Fibroblast of lung (primary cell): ENCODE data around the gene BFSP2. TPM values are rescaled to one million over a fixed set of nuclear protein-coding genes. Genes with fewer than 3 reads are reported as not detected.

ENCODE experiments used
- DNase-seq, 2 donors: peaks; one replicate each; pipeline versions ENCODE4 v3.0.0 to v3.0.0-alpha.2; 2010; ENCODE audit warnings: low read depth in 2 of 2
- H2AFZ ChIP-seq: 2 replicates; pipeline ENCODE4 v1.5.1; 2012; ENCODE audit warnings: low read length, control low read depth, inconsistent platforms
- H3K27ac ChIP-seq: 2 replicates; pipeline ENCODE4 v1.5.1; 2011; ENCODE audit warnings: low read length, control low read depth; ENCODE audit not compliant: insufficient read depth
- H3K27me3 ChIP-seq: 2 replicates; pipeline ENCODE4 v1.5.1; 2011; ENCODE audit warnings: mild to moderate bottlenecking, low read length; ENCODE audit not compliant: control insufficient read depth, insufficient read depth
- H3K36me3 ChIP-seq: 2 replicates; pipeline ENCODE4 v1.5.1; 2011; ENCODE audit warnings: low read length; ENCODE audit not compliant: control insufficient read depth, insufficient read depth
- H3K4me1 ChIP-seq: 2 replicates; pipeline ENCODE4 v1.5.1; 2011; ENCODE audit warnings: low read length; ENCODE audit not compliant: control insufficient read depth, insufficient read depth; ENCODE audit errors: extremely low read depth
- H3K4me2 ChIP-seq: 2 replicates; pipeline ENCODE4 v1.5.1; 2011; ENCODE audit warnings: low read length, control low read depth; ENCODE audit not compliant: insufficient read depth; ENCODE audit errors: extremely low read depth
- H3K4me3 ChIP-seq, 4 experiments: fragments of 200-600 bp in 1 of 4; sonication (generic) in 1 of 4; replicated peaks in 1 of 4; 2 replicates each; pipeline ENCODE4 v1.5.1; 2011 to 2016; ENCODE audit warnings: low read length in 4 of 4, low read depth in 3 of 4, mild to moderate bottlenecking in 3 of 4, control low read depth in 2 of 4, inconsistent platforms in 1 of 4, mixed read lengths in 1 of 4; ENCODE audit not compliant: insufficient read depth in 1 of 4; ENCODE audit errors: control extremely low read depth in 1 of 4
- H3K79me2 ChIP-seq: 2 replicates; pipeline ENCODE4 v1.5.1; 2012; ENCODE audit warnings: mild to moderate bottlenecking, low read length, inconsistent platforms; ENCODE audit not compliant: control insufficient read depth, insufficient read depth
- H3K9ac ChIP-seq: 2 replicates; pipeline ENCODE4 v1.5.1; 2011; ENCODE audit warnings: mild to moderate bottlenecking, low read length, control low read depth; ENCODE audit not compliant: insufficient read depth
- H3K9me3 ChIP-seq: 2 replicates; pipeline ENCODE4 v1.5.1; 2012; ENCODE audit warnings: low read depth, low read length; ENCODE audit not compliant: control insufficient read depth, insufficient read depth
- H4K20me1 ChIP-seq: 2 replicates; pipeline ENCODE4 v1.5.1; 2011; ENCODE audit warnings: low read length; ENCODE audit not compliant: control insufficient read depth, insufficient read depth; ENCODE audit errors: extremely low read depth
- EZH2 ChIP-seq: IDR thresholded peaks from 2 replicates; pipeline ENCODE4 v1.5.1; 2012; ENCODE audit warnings: low read length, control low read depth, mild to moderate bottlenecking; ENCODE audit errors: missing control alignments
- polyA plus RNA-seq, 2 donors: library from polyadenylated mRNA; depleted of rRNA in 1 of 2; stranded (reverse) in 1 of 2; unstranded in 1 of 2; fragments of >200 nt; gene quantifications; 2 replicates each; pipeline ENCODE4 v1.2.1, GENCODE V29; 2011 to 2012; ENCODE audit warnings: missing spikeins in 1 of 2
- total RNA-seq: library from RNA; depleted of rRNA; stranded (reverse); fragments of >200 nt; gene quantifications from 2 replicates; pipeline ENCODE4 v1.2.1, GENCODE V29; 2014
- TF ChIP-seq, protein P1 (sequence below), 2 donors: IDR thresholded peaks in 1 of 2; conservative IDR thresholded peaks in 1 of 2; 1 replicate in 1 of 2; 2 replicates in 1 of 2; pipeline ENCODE4 v1.5.1; 2011 to 2012; ENCODE audit warnings: low read length in 2 of 2, control low read depth in 1 of 2, inconsistent platforms in 1 of 2, low read depth in 1 of 2, mild to moderate bottlenecking in 1 of 2

The BFSP2 gene
- total and polyA plus RNA-seq, 2 donors (not counting 1 experiment from before 2014, with no cell fraction given) = not detected

DNA sequence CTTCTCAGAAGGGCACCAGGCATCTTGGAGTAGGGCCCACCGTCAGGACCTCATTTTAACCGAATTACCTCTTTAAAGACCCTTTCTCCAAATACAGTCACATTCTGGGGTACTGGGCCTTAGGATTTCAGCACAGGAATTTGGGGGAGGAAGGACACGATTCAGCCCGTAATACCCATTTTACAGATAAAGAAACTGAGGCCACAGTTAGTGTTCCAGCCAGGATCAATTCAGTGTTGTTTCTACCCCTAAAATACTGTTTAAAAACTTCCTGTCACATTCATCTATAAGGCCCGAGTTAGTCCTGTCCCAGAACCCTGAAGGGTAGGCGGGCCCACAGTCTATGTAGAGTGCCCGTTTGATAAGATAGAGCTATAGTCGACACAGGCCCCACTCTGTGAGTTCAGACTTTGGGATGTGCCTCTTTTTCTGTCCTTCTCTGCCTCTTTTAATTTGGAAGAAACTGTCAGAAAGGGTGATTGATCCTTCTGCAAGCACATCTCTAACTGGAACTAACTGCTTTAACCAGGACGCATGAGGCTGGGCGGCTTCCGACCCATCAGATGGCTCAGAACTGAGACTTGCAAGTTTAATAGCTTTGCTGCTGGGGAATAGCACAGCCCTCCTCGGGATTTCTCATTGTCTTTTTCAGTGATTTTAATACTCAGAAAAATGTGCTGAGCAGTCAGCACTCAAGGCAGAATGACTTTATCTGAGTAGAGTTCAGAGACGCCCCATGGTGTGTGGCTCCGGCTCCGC, 19.5 kb downstream of the BFSP2 start:
- Histone ChIP-seq H3K4me2 (no peak overlapping the region), H2AFZ (no peak overlapping the region), H3K27me3 (no peaks in the 10 kb centered on the region), H3K36me3 (no peaks in the 10 kb centered on the region), H3K4me3 (no peak overlapping the region), H4K20me1 (no peaks in the 10 kb centered on the region), H3K9ac (no peak overlapping the region), H3K4me1 (no peaks in the 10 kb centered on the region), H3K9me3 (no peaks in the 10 kb centered on the region), H3K79me2 (no peaks in the 10 kb centered on the region), H3K27ac (no peak overlapping the region)
- TF ChIP-seq, protein P1, sequence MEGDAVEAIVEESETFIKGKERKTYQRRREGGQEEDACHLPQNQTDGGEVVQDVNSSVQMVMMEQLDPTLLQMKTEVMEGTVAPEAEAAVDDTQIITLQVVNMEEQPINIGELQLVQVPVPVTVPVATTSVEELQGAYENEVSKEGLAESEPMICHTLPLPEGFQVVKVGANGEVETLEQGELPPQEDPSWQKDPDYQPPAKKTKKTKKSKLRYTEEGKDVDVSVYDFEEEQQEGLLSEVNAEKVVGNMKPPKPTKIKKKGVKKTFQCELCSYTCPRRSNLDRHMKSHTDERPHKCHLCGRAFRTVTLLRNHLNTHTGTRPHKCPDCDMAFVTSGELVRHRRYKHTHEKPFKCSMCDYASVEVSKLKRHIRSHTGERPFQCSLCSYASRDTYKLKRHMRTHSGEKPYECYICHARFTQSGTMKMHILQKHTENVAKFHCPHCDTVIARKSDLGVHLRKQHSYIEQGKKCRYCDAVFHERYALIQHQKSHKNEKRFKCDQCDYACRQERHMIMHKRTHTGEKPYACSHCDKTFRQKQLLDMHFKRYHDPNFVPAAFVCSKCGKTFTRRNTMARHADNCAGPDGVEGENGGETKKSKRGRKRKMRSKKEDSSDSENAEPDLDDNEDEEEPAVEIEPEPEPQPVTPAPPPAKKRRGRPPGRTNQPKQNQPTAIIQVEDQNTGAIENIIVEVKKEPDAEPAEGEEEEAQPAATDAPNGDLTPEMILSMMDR (conservative IDR thresholded peaks at IDR 0.05 in 1 of 2, IDR thresholded peaks at IDR 0.05 in 1 of 2; ENCODE audit: low read depth in 1 of 2, low read length in 2 of 2) = no peak
- TF ChIP-seq EZH2 = no peak
- no peak for DNase-seq

DNA sequence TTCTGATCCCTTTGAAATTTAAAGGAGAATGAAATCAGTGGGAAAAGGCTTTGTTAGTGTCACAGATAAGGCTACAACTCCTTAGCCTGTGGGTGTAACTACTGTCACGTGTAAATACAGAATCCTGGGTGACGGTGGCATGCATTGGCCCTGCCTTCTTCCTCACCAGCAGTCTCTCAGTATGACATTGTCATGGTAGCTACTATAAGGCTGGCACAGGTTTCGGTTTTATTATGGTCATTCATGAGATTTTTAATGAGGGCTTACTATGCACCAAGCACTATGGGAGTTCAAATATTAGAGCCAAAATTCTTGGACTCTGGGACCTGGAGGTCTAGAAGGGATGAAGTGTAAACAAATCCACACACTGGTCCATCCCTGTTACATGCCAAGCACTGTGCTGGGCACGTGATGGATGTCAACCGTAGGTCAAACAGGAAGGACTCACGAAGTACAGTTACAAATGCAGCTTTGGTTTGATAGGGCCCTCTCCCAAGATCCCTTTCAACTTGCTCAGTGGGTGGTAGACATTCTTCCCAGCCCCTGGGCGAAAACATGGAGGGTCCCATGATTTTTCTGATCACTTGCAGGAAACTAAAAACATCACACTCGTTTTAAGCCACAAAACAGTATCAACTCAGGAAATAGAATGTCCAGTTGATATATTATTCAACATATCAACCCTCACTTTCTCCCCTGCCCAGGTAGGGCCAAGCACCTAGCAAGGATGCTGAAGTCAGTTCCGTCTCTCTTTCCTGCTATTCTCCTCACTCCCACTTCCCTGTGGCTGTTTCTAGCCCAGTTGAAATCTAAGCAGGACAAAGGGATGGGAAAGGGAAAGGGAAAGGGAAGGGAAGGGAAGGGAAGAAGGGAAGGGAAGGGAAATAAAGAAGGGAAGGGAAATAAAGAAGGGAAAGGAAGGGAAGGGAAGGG, 25.3 kb downstream of the BFSP2 start:
- Histone ChIP-seq H3K4me2 (no peak overlapping the region), H3K79me2 (no peaks in the 10 kb centered on the region), H3K36me3 (no peaks in the 10 kb centered on the region), H3K9ac (no peak overlapping the region), H2AFZ (no peak overlapping the region), H3K4me1 (no peaks in the 10 kb centered on the region), H3K27ac (no peak overlapping the region), H3K9me3 (no peaks in the 10 kb centered on the region), H4K20me1 (no peaks in the 10 kb centered on the region), H3K4me3 (no peak overlapping the region), H3K27me3 (no peaks in the 10 kb centered on the region)
- no peak for DNase-seq
- TF ChIP-seq EZH2 = no peak
- TF ChIP-seq, protein P1 (conservative IDR thresholded peaks at IDR 0.05 in 1 of 2, IDR thresholded peaks at IDR 0.05 in 1 of 2; ENCODE audit: low read depth in 1 of 2, low read length in 2 of 2) = no peak

DNA sequence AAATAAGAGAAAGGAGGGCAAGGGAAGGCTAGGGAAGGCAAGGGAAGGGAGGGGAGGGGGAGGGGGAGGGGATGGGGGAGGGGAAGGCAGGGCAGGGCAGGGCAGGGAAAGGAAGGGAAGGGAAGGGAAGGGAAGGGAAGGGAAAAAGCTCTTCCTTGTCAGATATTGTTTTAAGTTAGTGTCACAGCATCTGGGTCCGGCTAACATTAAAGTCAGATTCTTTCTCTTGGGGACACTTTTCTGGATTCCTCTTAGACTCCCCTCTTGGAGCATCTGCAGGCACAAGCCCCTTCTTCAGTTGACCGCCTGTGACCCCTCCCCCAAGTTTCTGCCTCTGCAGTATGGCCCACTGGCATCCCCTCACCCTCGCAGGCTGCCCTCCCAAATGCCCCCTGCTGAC, 26.0 kb downstream of the BFSP2 start:
- Histone ChIP-seq H3K27ac (no peak overlapping the region), H3K9me3 (no peaks in the 10 kb centered on the region), H3K4me3 (no peak overlapping the region), H3K4me1 (no peaks in the 10 kb centered on the region), H2AFZ (no peak overlapping the region), H3K9ac (no peak overlapping the region), H3K79me2 (no peaks in the 10 kb centered on the region), H4K20me1 (no peaks in the 10 kb centered on the region), H3K27me3 (no peaks in the 10 kb centered on the region), H3K36me3 (no peaks in the 10 kb centered on the region), H3K4me2 (no peak overlapping the region)
- no peak for DNase-seq
- TF ChIP-seq EZH2 = no peak
- TF ChIP-seq, protein P1 (conservative IDR thresholded peaks at IDR 0.05 in 1 of 2, IDR thresholded peaks at IDR 0.05 in 1 of 2; ENCODE audit: low read depth in 1 of 2, low read length in 2 of 2) = no peak
